HG02884 (cell line): ENCODE results near the gene FAM81A.
"Not testable (repeated sequence)": the region's sequence is repeated elsewhere in the genome, so short reads cannot be mapped to it uniquely, and the experiment has no call there.

Experiments
- ATAC-seq: cut with Tn5 transposase; IDR thresholded peaks from one replicate; pipeline ENCODE4 v1.9.1; 2021; ENCODE audit warnings: mild to moderate bottlenecking, moderate library complexity; ENCODE audit not compliant: unreplicated experiment

FAM81A gene

DNA sequence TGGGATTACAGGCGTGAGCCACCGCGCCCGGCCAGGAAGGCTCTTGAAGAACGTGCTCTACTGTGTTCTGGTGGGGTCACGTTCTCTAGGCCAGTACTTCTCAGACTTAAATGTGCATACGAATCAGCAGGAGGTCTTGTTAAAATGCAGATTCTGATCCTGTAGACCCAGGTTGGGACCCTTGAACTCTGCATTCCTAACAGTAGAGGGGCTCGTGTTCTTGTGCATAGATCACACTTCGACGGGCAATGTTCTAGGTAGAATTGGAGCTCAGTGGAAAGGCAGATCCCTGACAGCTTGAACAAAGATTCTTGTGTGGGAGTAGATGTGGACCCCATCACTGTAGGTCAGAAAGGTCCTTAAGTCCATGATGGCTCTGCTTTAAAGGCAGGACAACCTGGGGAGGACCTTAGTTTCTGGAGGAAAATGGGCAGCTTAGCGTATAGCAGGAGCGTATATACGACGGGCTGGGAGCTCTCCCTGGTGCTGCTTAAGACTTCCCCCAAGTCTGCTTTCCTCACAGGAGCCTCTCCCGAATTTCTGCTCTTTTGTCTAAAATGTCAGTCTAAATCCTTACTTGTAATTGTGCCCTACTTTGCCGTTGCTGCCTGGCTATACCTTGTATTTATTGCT is 16.9 kb upstream of the FAM81A start:
- no peak for ATAC-seq

GRCh38 chr15:59424616-59425015 is 13.4 kb upstream of the FAM81A start:
- no peak for ATAC-seq

DNA sequence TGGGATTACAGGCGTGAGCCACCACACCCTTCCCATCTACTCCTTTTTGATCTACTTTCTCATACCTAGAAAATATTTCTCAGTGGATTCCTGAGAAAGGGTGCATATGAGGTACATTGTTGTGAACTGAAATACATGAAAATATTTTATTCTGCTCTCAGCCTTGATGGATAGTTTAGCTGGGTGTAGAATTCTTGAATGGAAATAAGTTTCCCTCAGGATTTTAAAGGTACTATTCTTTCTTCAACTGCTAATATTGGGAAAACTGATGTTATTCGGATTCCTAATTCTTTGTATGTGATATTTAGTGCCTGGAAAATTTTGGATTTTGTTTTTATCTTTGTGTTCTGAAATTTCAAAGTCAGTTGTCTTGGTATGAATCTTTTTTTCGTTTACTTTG is 9.1 kb upstream of the FAM81A start:
- ATAC-seq = not testable (repeated sequence)

GRCh38 chr15:59432389-59432788 is 5.6 kb upstream of the FAM81A start:
- ATAC-seq = no peak

DNA sequence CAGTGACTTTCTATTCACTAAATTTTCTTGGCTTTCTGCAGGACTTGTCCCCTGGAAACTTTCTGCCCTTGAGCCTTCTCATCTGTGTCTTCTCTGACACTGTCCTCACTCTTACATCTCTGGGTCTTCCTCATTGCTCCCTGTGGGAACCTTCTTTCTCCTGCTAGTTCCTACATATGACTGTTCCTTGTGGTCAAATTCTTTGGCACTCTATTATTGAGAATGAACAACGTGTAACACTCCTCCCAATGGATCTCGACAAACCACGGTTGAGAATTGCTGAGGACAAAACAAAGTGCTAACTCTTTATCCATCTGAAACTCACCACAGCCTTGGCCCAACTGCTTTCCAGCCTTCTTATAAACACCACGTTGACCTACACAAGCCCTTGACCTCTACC is 3.5 kb upstream of the FAM81A start:
- ATAC-seq = no peak

- no peak for ATAC-seq
These were observed 1.2 kb upstream of the FAM81A start for GRCh38 chr15:59436774-59437141.

DNA sequence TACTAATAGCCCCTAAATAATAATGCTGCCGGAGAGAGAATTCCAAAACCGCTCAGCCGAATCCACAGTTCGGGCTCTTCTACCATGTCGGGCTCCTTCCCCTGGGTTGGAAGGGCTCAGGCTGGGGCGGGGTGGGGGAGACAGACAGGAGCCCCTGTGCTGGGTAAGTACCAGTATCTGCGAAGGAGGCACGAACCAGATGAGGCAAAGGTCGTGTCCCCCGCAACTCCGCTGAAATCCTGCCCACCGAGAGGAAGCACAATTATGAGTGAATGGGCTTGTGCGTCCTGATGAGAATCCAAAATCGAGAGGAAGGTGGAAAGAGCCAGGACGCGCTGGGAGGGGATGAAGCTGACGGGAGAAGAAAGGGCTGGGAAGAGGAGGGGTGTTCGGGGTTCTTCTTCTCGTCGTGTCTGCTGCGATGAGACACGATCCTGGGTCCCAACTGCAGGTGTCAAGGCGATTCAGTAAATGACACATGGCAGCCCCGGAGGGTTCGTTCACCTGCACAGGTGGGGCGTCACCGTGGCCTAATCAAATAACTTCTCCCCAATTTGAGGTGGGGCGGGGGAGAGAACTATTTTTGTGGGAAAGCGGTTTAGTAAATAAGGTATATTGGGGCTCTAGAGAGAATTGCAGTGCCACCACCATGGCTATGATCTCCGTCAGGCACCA is 707 bp upstream of the FAM81A start:
- ATAC-seq = no peak

DNA sequence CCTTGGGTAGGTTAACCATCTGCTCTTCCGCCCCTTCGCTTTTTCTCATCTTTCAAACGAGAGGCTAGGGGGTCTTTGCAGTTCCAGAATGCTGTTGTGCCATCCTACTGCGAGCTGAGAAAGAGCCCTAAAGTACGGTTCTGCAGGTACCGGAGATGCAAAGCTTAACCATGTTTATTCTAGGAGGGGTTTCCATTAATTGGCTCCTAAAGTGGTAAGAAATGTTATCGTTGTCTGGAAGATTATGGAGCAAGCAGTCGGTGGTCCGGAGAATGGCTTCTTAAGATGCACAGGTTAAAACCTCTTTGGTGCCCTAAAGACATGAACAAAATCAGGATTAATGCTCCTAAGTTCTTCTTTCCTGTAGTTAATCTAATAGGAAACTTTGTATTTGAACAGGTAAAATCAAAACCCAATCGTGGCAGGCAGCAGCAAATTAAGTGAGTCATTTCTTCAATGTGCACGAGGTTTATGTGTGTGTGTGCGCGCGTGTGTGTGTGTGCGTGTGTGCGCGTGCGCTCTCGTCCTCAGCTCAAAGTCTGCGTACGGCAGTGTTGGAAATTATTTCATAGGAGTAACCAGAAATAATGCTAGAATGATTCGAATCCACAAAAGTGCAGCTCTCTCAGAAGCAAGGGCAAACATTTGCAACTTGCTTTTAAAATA is 772 bp downstream of the FAM81A start:
- no peak for ATAC-seq

DNA sequence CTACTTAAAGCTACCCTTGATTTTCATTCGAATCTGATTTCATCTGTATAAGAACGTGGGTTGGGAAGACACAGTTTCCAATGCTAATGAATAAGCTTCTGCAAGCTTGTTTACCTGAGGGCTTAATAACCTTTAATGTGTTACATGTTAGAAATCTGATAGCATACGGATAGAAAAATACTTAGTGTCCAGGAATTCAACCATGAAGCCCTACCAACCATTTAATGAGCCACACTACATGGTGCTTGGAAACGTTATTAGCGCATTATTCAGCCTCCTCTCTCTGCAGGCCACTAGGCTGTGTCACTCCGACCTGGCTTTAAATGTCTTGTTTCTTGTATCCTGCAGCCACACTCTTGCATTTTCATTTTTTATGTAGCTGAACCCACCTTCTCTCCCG is 1.6 kb downstream of the FAM81A start:
- ATAC-seq = no peak

DNA sequence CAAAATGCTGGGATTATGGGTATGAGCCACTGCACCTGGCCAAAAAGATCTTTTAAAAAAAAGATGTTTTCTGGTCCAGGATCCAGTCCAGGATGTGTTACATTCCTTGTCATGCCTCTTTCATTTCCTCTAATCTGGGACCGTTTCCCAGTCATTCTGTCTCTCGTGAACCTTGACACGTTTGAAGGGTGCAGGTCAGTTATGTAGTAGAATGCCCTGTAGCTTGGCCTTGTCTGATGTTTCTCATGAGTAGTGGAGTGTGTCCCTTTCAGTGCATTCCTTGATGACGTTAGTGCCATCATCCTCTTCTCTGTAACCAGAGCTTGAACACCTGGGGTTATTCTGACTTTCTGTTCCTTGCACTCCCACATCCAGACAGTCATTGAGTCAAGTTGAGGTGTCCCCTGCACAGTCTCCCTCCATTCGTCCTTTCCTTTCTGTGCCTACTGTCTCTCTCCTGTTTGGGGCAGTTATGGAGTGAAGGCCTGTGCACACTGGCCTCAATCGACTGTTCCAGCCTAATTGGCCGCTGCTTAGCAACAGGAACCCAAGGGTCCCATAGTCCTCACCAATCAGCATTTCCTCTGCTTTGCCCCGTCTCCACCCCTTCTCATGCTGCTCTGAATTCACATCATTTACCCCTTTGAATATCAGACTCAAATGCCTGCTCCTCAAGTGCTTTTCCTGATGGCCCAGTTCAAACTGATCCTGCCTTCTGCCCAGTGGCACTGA is 5.5 kb downstream of the FAM81A start:
- ATAC-seq = no peak

DNA sequence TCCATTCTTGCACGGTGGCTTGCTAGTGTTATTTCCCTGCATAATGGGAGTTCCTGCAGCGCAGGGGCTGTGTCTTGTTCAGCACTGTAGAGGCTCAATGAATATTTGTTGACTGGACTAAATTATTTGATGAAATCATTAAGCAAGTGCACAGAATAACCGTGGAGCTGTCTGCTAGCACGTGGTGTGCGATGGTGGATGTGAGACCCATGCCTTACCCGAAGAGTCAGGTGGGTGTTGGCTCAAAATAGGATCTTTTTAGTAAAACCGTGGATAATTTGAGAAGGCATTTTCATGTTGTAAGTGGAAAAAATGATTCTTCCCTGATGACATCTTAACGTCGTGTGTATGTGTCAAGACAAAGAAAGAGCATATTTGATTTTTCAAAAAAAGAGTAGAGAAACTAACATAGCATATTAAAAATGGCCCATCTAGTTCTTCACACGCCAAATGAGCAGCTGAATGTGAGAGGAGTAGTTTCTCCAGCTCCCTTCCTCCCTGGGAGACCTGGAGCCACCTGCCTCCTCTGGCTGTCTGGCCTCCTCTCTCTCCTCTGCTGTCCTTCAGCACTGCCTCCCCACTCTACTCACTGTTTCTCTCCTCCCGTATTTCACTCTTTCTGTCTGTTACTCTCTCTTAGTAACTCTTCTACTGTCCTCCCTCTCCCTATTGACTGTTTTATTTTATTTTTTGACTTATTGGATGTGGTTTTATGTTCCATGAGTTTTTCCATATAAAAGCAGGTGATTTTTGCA is 6.3 kb downstream of the FAM81A start:
- ATAC-seq = no peak

DNA sequence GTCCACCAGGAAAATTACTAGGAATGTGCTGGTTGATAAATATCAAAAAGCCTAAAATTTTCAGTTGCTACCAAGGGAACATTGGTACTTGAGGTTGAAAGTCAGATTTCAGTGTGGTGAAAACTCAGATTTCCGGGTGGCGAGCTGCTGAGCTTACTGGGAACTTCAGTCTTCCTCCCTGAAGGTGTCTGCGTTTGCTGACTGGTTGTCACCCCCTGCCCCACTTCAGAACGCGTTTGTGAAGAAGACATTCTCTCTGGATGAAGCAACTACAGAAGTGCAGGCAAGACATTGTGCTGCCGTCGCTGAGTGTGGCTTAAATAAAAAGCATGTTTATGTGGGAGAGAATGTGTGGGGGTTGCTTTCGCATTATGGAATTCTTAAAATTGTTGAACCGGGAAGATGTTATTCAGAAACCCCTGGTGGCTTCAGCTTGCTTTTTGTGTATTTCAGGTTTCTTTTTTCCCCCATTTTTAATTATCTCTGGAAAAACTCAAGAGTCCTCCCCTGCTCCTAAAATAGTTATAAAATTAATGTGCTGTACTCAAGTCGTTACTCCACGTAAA is 7.1 kb downstream of the FAM81A start:
- ATAC-seq = no peak

DNA sequence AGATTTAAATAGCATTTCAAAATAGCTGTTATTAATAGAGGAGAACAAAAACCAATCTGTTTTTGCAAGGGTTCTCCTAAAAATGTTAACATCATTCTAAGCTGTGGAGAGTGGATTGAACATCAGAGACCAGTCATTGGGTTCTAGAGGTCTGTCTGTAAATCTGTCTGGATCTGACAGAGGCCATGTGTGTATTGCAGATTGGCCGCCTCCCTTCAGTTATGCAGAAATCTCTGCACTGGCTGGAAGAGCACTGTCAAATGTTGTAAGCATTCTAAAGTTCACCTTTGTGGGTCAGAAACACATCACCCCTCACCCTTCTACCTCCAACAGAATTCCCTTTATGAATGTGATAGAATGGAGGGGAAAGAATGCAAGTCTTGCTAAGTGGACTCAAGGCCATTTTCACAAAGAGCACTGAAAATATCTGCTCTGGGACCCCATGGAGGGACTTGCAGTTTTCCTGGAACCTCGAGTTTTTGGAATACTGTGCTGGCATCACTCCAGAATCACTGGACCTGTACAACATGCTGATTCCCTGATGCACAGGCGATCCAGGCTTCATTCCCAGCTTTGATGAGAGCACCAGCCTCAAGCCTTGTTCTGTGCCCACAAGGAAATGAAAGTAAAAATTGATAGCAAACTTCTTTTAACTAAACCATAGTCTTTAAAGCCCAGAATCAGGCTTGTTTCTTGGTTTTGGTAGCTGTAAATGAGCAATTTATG is 8.4 kb downstream of the FAM81A start:
- ATAC-seq = no peak

DNA sequence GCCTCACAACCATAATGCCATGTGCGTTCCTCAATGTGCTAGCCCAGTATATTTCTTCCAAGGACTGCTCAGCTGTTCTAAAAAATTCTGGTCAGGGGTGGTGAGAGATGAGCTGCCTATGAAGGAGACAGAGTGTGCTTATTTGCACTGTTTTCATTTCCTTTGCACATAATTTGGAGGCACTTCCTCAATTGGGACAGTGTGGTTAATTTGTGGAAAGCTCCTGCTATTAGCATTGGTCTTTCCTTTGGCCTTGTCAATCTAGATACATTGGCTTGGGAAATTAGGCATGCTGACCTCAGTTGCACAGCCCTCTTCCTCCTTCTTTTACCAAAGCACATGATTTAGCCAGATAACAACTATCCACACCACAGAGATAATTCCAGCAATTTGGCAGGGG is 9.4 kb downstream of the FAM81A start:
- ATAC-seq = no peak

DNA sequence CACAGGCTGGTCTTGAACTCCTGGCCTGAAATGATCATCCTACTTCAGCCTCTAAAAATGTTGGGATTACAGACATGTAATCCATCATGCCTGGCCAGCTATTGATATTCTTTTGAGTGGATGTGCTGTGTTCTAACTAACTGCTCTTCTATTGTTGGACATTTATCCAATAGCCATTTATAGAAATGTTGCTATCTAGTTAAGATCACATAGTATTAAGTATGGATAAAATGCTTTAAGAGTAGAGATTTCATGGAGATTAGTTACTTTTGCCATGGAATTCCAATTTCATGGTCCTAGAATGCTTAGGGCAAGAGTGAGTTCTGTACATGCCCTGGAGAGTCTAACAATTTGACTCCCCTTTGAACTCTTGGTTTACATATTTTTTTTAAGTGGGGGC is 10.9 kb downstream of the FAM81A start:
- no peak for ATAC-seq

DNA sequence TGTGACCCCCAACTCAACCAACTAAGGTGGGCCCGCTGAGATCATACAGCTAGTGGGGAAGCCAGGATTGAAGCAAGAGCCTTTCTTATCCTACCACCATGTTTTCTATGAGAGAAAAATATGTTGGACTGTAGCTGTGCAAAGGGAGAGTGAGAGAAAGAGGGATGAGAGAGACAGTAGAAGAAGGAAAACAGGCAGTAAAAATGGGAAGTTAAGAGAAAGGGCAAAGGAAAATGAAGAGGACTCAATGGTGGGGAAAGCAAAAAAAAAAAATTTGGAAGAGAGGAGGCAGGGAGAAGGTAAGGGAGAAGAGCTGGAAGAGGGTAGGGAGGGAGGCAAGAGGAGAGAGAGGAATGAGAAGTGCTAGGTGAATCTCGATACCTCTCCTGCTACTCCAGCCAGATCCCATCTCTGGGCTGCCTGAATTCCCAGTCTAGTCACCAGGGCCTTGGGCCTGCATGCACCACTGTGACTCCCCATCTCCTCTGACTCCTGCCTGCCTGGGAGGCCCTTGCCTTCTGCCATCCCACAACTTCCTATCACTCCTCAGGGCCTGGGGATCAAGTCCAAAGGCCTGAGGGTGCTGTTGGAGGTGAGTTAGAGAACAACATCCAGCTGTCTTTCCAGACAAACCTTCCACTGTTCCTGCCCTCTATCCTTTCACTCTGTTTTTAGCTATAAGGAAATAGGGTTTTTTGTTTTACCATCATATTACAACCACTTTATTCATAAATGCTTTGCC is 15.7 kb downstream of the FAM81A start:
- ATAC-seq = no peak

GRCh38 chr15:59456114-59456513 is 18.1 kb downstream of the FAM81A start:
- no peak for ATAC-seq

GRCh38 chr15:59457103-59457502 is 19.1 kb downstream of the FAM81A start:
- no peak for ATAC-seq

- ATAC-seq = no peak
These were observed 23.5 kb downstream of the FAM81A start for GRCh38 chr15:59461521-59461920.
